Upper lobe of left lung (tissue), 6 donors: ENCODE data around the gene PRKN. TPM values are rescaled to one million over a fixed set of nuclear protein-coding genes. Genes with fewer than 3 reads are reported as not detected.

ENCODE experiments used
- ATAC-seq, 2 donors: fragments of 200-7000 bp; cut with Tn5 transposase; one replicate each; pipeline ENCODE4 v1.9.1; 2022; ENCODE audit warnings: mild to moderate bottlenecking in 2 of 2, moderate library complexity in 2 of 2; ENCODE audit not compliant: low FRiP score in 2 of 2
- DNase-seq, 2 donors: peaks; one replicate each; pipeline ENCODE4 v3.0.0-alpha.2; 2019 to 2020
- H3K27ac ChIP-seq, 4 donors: fragments of 200-600 bp; sonication (generic); one replicate each; pipeline ENCODE4 v1.5.1; 2016 to 2019
- H3K27me3 ChIP-seq, 4 donors: fragments of 200-600 bp; sonication (generic); one replicate each; pipeline ENCODE4 v1.5.1; 2017 to 2019
- H3K36me3 ChIP-seq, 4 donors: fragments of 200-600 bp; sonication (generic); one replicate each; pipeline ENCODE4 v1.5.1; 2016 to 2019
- H3K4me1 ChIP-seq, 4 donors: fragments of 200-600 bp; sonication (generic); one replicate each; pipeline ENCODE4 v1.5.1; 2018 to 2019
- H3K4me3 ChIP-seq, 4 donors: fragments of 200-600 bp; sonication (generic); one replicate each; pipeline ENCODE4 v1.5.1; 2017 to 2019; ENCODE audit warnings: mild to moderate bottlenecking in 2 of 4, moderate library complexity in 1 of 4
- H3K9me3 ChIP-seq, 4 donors: fragments of 200-600 bp; sonication (generic); one replicate each; pipeline ENCODE4 v1.5.1; 2018 to 2019
- EP300 ChIP-seq, 4 donors: sonication (generic); formaldehyde crosslinking; IDR thresholded peaks; one replicate each; pipeline ENCODE4 v1.5.1; 2017; ENCODE audit warnings: antibody characterized with exemption in 4 of 4, control low read depth in 2 of 4
- POLR2A ChIP-seq, 4 donors: fragments of 450-650 bp; IDR thresholded peaks; one replicate each; pipeline ENCODE4 v1.5.1; 2016 to 2017; ENCODE audit warnings: antibody characterized with exemption in 4 of 4, mild to moderate bottlenecking in 2 of 4
- POLR2AphosphoS5 ChIP-seq, 2 donors: sonication (generic); formaldehyde crosslinking; IDR thresholded peaks; one replicate each; pipeline ENCODE4 v1.5.1; 2017; ENCODE audit warnings: antibody characterized with exemption in 2 of 2
- WGBS, 2 donors: methylation state at CpG; one replicate each; pipeline ENCODE4 v1.1.5; 2017 to 2018; 5-methylcytosine and 5-hydroxymethylcytosine counted together
- total RNA-seq, 6 donors: library from RNA; depleted of rRNA in 4 of 6; stranded (reverse); fragments of >200 nt in 4 of 6; gene quantifications; one replicate each; pipeline versions ENCODE4 v1.1.0 to v1.2.1, GENCODE V29; 2016 to 2021
- TF ChIP-seq, protein P1 (sequence below), 6 experiments: fragments of 450-650 bp in 4 of 6; fragments of 200-600 bp in 2 of 6; sonication (generic) in 2 of 6; IDR thresholded peaks; one replicate each; pipeline ENCODE4 v1.5.1; 2016 to 2019; ENCODE audit warnings: antibody characterized with exemption in 6 of 6
- donor health status: DM: no; HTN: no; CAD: no; lungs with moderate emphysema.
- donor health status: DM: no; HTN: yes; CAD: no; lungs with severe emphysema.

PRKN gene
- total RNA-seq, 6 donors from 2014 or later, result 2.7 to 29.3 (median 5.5) TPM

- no peaks in the 10 kb centered on the region for H3K36me3 ChIP-seq
- no peak overlapping the region for H3K27ac ChIP-seq
- H3K4me3 ChIP-seq, result no peak overlapping the region
- peaks cover 0 to 6% (median 0%) of the 10 kb centered on the region in 4 donors for H3K9me3 ChIP-seq
- H3K27me3 ChIP-seq, result no peaks in the 10 kb centered on the region
- H3K4me1 ChIP-seq, result no peaks in the 10 kb centered on the region
- WGBS, 2 donors, result 60 to 61% methylated on average over 6 of the region's 6 CpGs
- TF ChIP-seq, protein P1, sequence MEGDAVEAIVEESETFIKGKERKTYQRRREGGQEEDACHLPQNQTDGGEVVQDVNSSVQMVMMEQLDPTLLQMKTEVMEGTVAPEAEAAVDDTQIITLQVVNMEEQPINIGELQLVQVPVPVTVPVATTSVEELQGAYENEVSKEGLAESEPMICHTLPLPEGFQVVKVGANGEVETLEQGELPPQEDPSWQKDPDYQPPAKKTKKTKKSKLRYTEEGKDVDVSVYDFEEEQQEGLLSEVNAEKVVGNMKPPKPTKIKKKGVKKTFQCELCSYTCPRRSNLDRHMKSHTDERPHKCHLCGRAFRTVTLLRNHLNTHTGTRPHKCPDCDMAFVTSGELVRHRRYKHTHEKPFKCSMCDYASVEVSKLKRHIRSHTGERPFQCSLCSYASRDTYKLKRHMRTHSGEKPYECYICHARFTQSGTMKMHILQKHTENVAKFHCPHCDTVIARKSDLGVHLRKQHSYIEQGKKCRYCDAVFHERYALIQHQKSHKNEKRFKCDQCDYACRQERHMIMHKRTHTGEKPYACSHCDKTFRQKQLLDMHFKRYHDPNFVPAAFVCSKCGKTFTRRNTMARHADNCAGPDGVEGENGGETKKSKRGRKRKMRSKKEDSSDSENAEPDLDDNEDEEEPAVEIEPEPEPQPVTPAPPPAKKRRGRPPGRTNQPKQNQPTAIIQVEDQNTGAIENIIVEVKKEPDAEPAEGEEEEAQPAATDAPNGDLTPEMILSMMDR (IDR thresholded peaks at IDR 0.05), result no peak
- TF ChIP-seq EP300 (IDR thresholded peaks at IDR 0.05), result no peak
- TF ChIP-seq POLR2AphosphoS5 (IDR thresholded peaks at IDR 0.05), result no peak
- TF ChIP-seq POLR2A (IDR thresholded peaks at IDR 0.05), result no peak
- no peak for DNase-seq
- ATAC-seq, result peak in 1 of 2 donors; percentile 48
These were observed 576.4 kb downstream of the PRKN start for GRCh38 chr6:162151021-162151665.

- Histone ChIP-seq H3K36me3 (no peaks in the 10 kb centered on the region), H3K27ac (no peak overlapping the region), H3K9me3 (peaks cover 0 to 6% (median 0%) of the 10 kb centered on the region in 4 donors), H3K27me3 (no peaks in the 10 kb centered on the region), H3K4me3 (no peak overlapping the region), H3K4me1 (no peaks in the 10 kb centered on the region)
- ATAC-seq (no peak), DNase-seq (no peak)
- WGBS, 2 donors, result 81 to 89% methylated on average over 7 of the region's 7 CpGs
- TF ChIP-seq, protein P1 (IDR thresholded peaks at IDR 0.05), result no peak
- TF ChIP-seq EP300 (IDR thresholded peaks at IDR 0.05), result no peak
- TF ChIP-seq POLR2A (IDR thresholded peaks at IDR 0.05), result no peak
- no peak for TF ChIP-seq POLR2AphosphoS5 (IDR thresholded peaks at IDR 0.05)
These were observed 577.3 kb downstream of the PRKN start for GRCh38 chr6:162150295-162150694.

DNA sequence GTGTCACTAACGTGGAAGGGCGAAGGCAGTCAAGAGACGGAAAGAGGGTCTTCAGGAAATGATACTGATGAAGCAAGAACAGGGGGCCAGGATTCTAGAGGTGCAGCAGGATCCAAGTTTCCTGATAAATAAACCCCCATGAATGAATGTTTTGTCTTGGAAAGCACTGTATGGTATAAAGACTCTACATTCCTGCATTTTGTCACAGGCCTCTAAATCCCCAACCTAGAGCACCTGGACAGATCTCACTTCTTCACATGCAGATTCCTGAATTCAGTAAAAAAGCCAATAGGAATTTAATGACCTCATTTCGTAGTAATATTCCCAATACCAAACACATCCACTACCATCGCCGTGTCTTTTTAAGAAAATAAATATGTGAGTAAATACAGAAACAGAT lies 577.8 kb downstream of the PRKN start:
- ATAC-seq, result no peak
- H3K4me1 ChIP-seq, result no peaks in the 10 kb centered on the region
- no peak for TF ChIP-seq EP300 (IDR thresholded peaks at IDR 0.05)
- no peak for TF ChIP-seq POLR2A (IDR thresholded peaks at IDR 0.05)
- TF ChIP-seq, protein P1 (IDR thresholded peaks at IDR 0.05), result no peak
- TF ChIP-seq POLR2AphosphoS5 (IDR thresholded peaks at IDR 0.05), result no peak
- no peak overlapping the region for H3K27ac ChIP-seq
- H3K36me3 ChIP-seq, result no peaks in the 10 kb centered on the region
- peaks cover 0 to 6% (median 0%) of the 10 kb centered on the region in 4 donors for H3K9me3 ChIP-seq
- H3K27me3 ChIP-seq, result no peaks in the 10 kb centered on the region
- no peak overlapping the region for H3K4me3 ChIP-seq
- DNase-seq, result no peak
- WGBS, 2 donors, result 96% methylated on average over 6 of the region's 6 CpGs

- WGBS, 2 donors, result 91 to 93% methylated on average over 3 of the region's 3 CpGs
- H3K4me3 ChIP-seq, result no peak overlapping the region
- no peak overlapping the region for H3K27ac ChIP-seq
- H3K9me3 ChIP-seq, result no peaks in the 10 kb centered on the region
- ATAC-seq (no peak), DNase-seq (no peak)
- TF ChIP-seq EP300 (IDR thresholded peaks at IDR 0.05) (no peak), POLR2A (IDR thresholded peaks at IDR 0.05) (no peak), POLR2AphosphoS5 (IDR thresholded peaks at IDR 0.05) (no peak)
- TF ChIP-seq, protein P1 (IDR thresholded peaks at IDR 0.05), result no peak
- no peaks in the 10 kb centered on the region for H3K4me1 ChIP-seq
- H3K36me3 ChIP-seq, result no peaks in the 10 kb centered on the region
- H3K27me3 ChIP-seq, result no peaks in the 10 kb centered on the region
These were observed 579.8 kb downstream of the PRKN start for GRCh38 chr6:162147805-162148204.

DNA sequence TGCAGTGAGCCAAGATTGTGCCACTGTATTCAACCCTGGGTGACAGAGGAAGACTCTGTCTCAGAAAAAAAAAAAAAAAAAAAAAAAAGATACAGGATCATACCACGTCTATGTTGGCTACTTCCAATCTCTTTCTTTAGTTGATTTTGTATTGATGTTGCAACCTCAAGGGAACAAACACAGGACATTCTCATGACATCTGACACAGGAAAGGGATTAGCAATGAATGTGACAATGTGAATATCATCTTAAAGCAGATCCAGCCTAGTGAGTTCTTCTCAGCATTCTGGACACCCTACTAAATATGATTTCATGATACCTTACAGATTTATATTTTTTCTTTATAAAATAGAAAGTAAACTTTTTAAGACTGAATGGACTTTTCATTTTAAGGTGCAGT lies 580.3 kb downstream of the PRKN start:
- no peak overlapping the region for H3K27ac ChIP-seq
- no peak for DNase-seq
- TF ChIP-seq POLR2A (IDR thresholded peaks at IDR 0.05) (no peak), POLR2AphosphoS5 (IDR thresholded peaks at IDR 0.05) (no peak), EP300 (IDR thresholded peaks at IDR 0.05) (no peak)
- TF ChIP-seq, protein P1 (IDR thresholded peaks at IDR 0.05), result no peak
- no peak for ATAC-seq
- H3K27me3 ChIP-seq, result no peaks in the 10 kb centered on the region
- H3K4me3 ChIP-seq, result no peak overlapping the region
- H3K9me3 ChIP-seq, result no peaks in the 10 kb centered on the region
- WGBS, 2 donors, result 54 to 64% methylated on average over 1 of the region's 1 CpG
- H3K4me1 ChIP-seq, result no peaks in the 10 kb centered on the region
- H3K36me3 ChIP-seq, result no peaks in the 10 kb centered on the region
